Measurements from ENCODE around the gene EPO.
A peak's percentile ranks its signal among the peaks of the same experiment; 100 is the strongest.
"Not testable (repeated sequence)": the region's sequence is repeated elsewhere in the genome, so short reads cannot be mapped to it uniquely, and the experiment has no call there.

Gene EPO

DNA sequence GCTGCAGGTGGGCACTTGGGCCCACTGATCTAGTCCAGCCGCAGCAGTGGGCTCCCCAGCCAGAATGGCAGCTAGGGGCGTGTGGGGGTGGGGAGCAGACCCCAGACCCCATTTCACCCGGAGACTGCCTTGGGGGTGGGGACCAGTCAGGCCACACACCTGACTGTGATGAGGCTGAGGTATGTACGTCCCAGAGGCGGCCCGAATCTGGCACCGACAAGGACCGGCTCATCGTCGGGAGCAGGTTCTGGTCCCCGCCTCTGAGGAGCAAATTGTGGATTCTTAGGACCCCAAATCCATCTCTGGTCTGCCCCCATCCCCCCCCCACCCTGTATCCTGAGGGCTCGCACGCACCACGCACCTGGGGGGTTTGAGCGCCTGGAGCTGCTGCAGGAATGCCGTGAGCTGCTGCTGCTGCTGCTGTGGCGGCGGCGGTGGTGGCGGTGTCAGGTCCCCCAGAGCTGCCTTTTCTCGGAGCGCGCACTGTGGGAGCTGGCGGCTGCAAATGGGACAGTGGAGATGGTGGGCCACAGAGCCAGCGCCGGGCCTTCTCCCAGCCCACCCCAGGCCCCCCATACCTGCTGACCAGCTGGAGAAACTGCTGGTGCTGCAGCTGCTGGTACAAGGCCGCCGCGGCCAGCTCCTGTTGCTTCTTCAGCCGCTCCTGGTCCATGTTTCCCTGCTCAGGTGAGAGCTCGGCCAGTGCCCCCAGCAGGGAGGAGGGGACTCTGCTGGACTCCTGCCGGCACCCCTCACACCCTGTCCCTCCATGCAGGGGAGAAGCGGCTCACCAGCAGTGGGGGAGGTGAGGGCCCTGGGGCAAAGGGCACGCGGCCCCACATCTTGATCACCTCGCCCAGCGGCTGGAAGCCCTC lies 36.4 kb upstream of the EPO start:
- no peak for DNase-seq

DNA sequence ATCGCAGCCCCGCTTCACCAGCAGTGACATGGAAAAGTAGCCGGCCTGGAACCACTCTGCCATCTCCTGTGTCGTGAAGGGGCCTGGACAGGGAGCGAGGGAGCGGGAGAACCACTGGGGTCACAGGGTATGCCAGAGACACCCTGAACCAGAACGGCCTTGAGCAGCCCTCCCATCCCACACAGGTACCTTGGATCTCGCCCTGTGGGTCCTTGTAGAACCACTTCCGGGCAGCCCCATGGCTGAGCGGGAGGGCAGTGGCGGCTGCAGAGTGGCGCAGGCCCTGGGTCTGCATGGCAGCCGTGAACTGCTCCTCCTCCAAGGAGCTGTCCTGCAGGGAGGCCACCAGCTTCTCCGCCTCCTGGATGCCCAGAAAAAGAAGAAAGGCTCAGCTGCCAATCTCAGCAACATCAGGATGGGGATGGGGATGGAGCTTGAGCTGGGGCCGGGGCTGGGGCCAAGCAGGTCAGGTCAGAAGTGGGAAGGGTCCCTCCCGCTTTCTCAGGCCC lies 35.7 kb upstream of the EPO start:
- DNase-seq = no peak

DNA sequence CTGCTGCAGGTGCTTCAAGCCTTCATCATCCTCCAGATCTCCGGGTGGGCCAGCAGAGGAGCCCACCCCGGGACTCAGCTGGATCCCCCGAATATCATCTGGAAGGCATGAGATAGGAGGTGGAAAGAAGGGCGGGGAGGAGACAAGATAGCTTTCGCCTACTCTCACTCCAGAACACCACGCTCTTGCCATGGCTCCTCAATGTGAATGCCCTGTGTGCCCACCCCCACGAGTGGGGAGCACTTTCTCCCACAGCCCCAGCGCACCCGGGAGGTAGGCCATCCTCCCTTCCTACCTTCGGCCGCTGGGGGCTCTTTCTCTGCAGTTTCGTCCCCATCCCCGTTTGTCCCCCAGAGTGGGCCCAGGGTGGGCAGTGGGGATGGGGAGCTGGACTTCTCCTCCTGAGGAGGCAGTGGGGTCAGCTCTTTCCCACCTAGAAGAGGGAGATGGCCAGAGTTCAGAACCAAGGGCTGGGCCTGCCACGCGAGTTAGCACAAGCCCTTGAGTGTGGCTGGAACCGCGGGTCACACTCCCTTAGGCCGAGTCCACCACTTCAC lies 35.1 kb upstream of the EPO start:
- DNase-seq = no peak

DNA sequence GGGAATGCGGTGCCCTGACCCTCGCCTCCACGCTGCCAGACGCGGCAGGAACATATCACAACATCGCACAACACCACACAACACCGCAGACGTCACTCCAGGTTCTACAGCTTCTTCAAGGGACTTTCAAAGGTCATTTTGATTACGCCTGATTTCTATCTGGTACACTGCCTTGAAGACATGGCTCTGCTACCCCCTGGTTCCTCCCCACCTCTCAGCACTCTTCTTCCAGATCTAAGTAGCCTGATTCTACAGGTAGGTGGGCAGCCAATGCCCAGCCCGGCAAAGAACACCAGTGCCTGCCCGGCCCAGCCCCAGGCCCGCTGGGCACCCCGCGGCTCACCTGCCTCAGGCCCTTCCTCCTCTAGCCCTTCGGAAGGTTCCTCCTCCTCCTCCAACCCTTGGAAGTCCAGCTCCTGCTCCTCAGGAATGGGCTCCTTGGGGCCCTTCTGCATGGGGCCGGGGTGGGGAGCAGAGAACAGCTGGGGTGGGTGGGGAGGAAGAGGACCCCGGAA lies 34.6 kb upstream of the EPO start:
- DNase-seq = no peak

DNA sequence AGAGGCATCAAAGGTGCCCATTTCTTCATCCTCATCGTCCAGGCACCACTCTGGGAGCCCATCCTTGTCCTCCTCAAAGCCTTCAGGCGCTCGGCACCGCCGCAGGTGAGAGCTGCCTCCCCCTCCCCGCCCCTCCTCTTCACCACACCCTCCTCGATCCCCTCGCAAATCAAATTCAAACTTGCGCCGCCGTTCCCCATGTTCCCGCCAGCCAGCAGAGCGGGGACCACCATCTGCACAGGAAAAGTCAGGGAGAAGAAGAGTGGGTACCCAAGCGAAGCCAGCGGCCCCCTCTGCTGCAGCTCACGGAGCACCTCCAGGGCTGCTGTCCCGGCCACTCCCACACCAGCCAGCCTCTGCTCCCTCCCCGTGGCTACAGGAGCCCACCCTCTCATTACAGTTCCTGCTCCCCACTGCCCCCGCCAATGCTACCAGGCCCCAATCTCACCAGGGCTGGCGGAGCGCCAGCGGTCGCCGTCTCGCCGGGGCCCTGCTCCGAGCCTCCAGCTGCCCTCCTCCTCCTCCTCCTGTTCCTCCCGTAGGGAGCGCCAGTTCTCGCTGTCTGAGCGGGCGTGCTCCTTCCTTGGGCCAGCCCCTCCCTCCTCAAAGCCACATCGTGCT lies 34.0 kb upstream of the EPO start:
- no peak for DNase-seq

DNA sequence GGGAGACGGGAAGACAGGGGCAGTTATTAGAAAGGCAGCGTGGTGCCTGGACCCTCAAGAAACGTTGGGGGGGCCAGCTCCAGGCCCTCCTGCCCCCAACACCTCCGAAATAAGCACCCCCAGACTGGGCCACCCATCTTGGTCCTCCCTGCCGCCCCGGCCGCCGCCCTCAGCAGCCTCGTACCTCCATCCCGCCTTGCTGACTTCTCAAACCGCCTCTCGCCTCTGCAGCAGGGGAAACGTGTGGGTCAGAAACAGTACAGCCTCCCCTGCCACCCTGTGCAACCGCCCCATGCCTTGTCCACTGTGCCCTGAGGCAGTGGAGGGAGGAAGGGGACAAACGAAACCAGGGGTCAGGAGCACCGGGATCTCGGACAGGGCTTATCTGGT lies 33.5 kb upstream of the EPO start:
- DNase-seq = no peak

DNA sequence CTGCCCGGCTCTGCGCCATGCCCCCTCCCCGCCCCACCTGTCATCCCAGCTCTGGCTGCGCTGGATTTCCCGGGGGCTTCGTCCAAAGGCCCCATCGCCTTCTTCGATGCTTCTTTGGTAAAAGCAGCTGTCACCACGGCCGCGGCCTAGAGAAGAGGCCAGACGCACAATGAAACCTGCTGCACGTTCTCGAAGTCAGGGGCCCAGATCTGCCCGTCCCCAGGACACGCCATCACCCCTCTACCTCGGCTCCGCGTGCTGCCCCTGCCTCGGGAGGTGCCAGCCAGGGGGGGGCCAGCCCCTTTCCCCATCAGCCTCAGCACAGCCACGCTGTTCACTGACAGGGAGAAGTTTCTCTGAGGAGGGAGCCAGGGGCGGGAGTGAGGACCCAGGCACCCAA lies 33.0 kb upstream of the EPO start:
- no peak for DNase-seq

DNA sequence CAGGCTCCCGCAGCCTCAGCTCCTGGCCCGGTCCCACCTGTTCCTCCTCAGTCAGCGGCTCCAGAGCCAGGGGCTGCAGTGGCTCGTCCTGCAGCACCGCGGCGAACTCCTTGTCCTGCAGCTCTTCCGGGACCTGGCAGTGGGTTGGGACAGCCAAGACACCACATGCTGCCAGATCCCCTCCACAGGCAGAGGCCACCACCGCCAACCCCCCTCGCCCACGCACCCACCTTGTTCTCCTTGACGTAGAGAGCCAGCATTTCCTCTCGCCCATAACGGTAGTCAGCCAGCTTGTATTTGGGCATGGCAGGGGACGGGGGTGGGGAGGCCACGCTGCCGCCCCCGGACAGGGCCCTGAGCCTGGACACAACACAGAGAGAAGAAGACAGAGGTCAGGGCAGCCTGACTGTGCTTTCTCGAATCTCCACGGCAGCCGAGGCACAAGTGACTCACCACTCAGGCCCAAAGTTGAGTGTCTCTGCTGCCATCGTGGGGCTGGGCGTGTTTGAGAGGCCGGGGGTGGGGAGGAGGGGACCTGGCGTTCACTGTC lies 32.4 kb upstream of the EPO start:
- no peak for DNase-seq

DNA sequence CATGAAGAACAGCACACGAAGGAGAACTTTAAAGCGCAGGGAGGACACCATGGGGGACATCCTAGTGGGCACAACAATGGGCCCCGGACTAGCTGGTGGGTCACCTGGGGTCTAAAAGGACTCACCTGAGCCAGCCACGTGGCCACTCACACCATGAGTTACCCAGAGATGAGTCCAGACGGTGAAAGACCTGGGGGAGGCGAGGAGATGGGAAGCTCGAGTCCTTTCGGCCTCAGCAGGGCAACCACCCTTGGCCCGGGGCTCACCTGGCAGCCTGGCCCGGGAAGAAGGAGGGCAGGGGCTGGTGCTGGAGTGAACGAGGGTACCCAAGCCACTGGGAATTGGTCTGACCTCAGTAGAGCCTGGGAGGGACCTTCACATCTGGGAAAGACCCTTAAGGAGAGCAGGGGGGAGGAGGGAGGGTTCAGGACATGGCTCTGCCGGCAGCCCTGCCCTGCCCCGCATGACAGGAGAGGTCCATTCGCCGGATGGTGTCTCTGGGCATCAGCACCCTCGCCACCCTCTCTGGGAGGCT lies 31.9 kb upstream of the EPO start:
- no peak for DNase-seq

DNA sequence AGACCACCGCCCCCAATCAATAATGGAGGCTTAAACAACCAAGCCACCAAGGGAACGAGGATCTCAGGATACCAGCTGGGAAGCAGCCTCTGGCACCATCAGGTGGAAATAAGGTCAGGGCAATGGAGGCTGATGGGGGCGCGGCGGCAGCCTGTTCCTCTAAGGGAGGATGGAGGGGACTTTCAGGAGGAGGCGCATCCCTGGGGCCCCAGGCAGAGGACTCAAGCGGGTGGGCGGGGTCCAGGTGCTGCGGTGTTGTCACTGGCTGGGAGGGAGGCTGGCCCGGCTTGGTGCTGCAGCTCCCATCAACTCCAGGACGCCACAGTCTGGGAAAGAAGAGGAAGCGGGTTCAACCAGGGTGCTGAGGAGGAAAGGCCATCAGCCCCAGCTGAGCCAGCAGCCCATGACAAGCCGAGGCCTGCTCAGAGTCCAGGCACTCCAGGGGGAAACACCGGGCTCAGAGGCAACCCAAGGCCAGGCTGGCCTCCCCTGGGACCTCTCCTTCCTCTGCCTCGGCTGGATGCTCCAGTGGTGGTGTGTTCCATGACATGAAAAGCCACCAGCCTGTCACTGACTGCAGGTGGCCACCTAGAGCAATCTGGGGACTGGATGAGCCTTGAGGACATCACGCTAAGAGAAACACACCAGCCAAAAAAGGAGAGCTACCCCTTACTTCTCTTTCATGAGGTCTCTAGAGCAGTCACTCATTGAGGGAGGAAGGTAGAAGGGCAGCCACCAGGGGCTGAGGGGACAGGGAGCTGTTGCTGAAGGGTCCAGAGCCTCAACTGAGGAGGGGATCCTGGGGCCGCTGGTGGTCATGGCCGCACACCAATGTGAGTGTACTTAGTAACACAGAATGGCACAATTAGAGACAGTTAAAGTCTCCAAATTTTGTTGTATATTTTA lies 30.8 kb upstream of the EPO start:
- DNase-seq = no peak

DNA sequence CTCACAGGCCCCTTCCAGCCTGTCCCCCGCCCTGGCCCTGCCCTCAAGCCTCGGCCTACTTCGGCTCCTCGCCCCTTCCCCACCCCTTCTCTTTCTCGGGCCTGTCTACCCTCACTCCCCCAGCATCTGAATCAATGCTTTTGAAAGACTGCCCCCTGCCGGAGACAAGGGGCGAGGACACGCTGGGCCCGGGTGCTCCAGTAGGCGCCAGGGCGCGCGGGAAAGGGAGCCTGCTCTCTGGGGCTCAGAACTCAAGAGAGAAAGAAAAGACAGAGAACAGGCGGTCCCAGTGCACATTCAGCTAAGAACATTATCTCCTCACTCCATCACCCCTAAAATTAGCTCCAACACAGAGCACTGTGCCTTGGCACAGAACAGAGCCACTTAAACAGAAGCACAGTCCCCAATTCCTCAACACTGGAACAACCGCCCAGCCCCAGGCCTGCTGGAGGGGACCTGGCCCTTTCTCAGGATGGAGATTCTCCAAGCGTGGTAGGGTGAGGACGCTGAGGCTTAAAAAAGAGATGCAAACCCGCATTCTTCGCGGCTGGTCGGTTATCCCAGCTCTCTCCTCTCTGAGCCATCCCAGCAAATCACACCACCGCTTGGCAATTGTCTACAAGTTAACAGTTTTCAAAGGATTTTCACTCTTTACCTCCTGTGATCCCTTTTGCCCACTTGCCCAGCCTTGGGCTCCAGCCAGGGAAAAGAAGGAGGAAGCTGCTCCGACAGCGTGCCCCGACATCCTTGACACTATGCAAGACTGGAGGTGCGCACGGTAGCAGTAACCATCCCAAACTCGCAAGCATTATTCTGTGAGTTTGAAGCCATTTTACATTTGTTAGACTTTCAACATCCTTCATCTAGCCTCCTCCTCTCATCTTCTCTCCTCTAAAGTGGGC lies 28.3 kb upstream of the EPO start:
- DNase-seq = peak; percentile 89

DNA sequence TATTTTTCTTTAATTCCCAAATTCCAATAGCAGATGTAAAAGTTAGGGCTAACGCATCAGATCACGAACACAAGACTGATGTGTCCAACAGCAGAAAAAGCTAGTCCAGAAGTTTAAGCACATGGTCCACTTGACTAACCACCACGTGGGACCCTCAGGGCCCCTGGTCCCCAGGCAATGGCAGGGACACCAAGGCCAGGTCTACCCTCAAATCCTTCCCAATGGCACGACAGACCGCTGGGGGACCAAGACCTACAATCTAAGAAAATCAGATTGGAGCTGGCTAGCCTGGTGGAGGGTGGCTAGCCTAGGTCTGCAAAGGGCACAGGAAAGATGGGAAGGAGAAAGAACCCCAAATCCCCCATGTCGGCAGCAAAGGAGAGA lies 27.7 kb upstream of the EPO start:
- no peak for DNase-seq

DNA sequence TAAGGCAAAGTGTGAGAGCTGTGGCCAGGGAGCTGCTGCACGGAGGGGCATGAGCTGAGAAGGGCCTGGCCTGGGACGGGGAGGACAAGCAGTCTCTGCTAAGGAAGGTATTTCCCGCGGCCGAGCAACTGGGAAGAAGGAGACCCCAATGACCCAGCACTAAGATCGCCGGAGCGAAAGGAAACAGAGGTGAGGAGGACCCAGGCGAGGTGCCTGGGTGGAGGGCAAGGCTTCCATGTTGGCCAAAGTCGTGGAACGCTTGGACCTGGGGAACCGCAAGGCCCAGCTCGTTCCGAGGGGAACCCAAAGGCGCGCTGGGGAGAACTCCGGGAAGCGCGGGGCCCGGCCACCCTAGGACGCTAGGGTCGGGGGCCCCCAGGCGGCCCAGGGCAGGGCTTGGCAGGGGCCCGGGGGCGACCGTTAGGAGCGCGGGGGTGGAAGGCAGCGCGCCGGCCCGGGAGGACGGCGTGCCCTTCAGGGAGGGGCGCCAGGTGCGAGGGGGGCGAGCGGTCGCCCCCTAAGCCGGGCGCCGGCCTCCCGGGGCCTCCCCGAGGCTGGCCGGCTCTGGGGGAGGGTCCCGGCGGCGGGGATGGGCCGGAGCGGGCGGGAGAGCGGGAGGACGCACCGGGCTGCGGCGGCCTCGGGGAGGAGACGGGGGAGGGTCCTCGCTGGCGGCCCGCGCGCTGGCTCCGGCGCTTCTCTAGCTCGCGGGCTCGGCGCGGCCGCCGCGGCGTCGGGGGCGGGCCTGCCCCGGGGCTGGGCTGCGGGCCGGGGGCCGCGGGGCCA lies 26.8 kb upstream of the EPO start:
- DNase-seq = no peak

DNA sequence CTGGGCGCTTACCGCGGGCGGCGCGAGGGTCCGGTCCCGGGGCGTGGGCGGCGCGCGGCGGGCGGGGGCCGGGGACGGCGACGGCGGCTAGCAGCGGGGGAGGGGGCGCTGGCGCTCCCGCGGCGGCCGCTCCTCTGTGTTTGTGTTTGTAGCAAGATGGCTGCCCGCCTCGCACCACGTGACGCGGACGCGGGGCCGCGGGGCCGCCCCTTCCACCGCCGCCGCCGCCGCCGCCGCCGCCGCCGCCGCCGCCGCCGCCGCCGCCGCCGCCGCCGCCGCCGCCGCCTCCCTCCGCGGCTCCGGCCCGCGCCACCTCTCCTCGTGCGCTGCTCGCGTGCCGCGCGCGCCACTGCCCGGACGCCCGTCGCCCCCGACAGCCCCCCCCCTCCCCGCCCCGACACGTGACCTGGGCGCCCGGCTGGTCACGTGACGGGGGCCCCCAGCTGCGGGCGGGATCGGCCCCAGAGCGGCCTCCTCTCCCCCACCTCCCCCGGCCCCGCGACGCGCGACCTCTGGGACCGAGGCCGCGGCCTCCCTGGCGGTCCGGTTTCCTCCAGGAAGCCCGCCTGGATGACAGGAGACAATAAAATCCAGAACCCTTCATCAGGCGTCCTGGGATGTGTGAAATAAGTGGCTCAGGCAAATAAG lies 26.0 kb upstream of the EPO start, which contains the start of gene GIGYF1:
TSS of gene GIGYF1 (minus strand) at position 153 of the 648 bp plus-strand sequence. CDS start 6,012 bp downstream, outside the sequence.
- DNase-seq = peak; percentile 76

DNA sequence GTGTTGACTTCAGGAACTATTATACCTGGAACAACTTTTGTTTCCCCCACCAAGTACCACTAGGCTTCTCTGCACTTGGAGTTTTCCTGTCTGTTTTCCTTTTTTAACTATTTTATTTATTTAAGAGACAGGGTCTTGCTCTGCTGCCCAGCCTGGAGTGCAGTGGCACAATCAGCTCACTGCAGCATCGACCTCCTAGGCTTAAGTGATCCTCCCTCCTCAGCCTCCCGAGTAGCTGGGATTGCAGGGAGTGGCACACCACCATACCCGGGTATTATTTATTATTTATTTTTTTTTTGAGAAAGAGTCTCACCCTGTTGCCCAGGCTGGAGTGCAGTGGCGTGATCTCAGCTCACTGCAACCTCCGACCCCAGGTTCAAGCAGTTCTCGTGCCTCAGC lies 24.1 kb upstream of the EPO start:
- no peak for DNase-seq

DNA sequence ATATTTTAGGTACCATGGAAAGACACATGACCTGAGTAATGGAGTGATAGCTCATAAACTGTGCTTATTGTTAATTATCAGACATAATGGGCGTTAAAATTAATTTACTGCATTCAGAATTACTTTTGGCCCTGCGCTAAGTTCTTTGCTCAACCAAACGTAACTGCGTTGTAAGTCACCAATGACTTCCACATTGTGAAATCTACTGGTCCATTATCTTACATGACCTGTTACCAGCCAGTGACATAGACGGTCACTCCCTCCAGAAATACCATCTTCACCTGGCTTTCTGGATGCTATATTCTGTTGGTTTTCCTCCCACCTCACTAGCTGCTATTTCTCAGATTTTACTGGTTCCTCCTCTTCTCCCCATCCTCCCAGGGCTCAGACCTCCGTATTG lies 21.2 kb upstream of the EPO start:
- DNase-seq = no peak

DNA sequence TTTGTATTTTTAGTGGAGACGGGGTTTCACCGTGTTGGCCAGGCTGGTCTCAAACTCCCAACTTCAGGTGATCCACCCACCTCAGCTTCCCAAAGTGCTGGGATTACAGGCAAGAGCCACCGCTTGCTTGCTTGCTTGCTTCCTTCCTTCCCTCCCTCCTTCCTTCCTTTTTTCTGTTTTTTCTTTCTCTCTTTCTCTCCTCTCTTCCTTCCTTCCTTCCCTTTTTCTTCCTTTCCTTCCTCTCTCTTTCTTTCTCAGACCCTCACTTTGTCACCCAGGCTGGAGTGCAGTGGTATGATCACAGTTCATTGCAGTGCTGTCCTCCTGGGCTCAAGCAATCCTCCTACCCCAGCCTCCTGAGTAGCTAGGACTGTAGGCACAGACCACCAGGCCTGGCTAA lies 19.2 kb upstream of the EPO start:
- DNase-seq = not testable (repeated sequence)

DNA sequence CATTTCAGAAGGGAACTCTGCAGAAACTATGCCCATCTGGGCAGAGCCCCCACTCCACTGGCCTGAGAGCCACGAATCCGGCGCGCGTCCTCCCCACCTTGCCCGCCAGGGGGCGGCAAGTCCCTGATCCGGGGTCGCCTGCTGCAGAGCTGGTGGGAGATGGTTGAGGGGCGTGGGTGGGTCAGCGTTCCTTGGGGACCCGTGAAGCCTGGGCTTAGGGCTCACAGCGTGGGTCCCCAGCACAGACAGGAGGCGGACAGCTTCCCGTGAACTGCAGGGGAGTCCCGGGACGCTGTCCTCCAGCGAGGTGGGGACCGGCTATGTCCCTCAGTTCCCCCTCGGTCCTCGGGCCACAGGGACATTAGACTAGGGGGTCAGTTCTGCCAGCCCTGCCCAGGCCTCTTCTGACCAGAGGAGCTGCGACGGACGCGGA lies 14.9 kb upstream of the EPO start:
- peak; percentile 87 for DNase-seq

Measured in activated CD4-positive, alpha-beta T cell treated with anti-CD3 and anti-CD28 coated beads, Interleukin-10, Interleukin-2, amounts not matched to agents 100 ng/mL and 50 ng/mL, durations not matched to agents 16 hours and 8 hours (primary cell).